Measurements from ENCODE around the gene SND1.

Gene SND1

DNA sequence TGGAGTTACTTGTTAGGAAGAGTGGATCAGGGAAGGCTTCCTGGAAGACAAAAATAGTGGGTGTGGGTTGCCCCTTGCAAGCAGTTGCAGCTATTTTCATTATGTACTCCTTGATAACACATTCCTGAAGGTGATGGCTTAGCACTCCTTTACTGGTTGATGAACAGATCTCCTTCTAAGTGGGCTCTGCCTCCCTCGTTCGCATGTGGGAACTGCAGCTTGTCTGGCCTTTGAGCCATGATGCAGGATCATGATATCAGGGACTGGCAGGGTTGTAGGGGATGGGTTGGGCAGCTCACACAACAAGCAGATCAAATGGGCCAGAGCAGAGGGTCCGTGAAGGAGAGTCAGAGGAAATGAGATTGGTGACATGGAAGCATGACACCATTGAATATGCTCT is 408.0 kb downstream of the SND1 start:
- ChIA-PET CTCF (interaction anchor here (1.0 to 1.2 kb wide), 2 partner anchors 9 to 15 kb away, joined by 3 read pairs; no protein-coding TSS in a partner anchor), POLR2A (no interaction called here)
- no peak for TF ChIP-seq CTCF (IDR thresholded peaks at IDR 0.05; ENCODE audit: control extremely low read depth, extremely low read depth, low read depth, missing control alignments)
- no peak for DNase-seq (ENCODE audit: extremely low spot score)

DNA sequence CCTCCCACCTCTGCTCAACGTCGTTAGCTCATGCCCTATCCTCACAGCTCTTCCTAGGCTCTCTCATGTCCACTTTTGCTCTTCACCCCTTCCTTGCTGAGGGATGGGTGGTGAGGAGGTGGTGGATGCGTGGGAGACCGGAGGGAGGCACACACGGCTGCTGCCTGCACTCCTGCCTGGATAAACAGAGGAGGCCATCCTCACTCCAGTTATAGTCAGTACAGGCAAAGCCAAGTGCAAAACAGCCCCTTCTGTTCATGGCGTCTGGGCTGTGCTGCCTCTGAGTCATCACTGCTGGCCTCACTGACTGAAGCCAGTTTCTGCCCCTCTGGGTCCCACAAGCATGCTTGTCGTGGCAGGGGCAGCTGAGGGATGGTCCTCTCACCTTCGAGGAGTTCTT is 411.1 kb downstream of the SND1 start:
- CTCF ChIA-PET = interaction anchor here (1.2 to 1.6 kb wide), 2 partner anchors 11 to 98 kb away, joined by 3 read pairs; no protein-coding TSS in a partner anchor

DNA sequence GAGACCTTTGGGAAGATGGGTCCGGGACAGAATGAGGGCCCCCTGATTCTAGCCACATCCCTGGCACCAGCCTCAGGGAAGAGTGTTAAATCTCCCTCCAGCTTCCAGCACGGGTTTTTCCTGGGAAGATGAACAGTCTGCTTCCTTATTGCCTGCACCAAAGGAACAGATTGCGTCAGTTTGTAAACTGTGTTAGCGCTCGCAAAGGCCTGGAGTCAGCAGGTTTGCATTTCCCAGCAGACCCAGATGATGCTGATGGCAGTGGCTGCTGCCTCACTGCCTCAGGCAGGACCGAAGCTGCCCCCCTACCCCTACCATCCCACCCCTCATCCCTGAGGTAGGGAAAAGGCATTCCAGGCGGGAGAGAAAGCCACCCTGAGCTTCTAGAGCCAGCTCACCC is 413.9 kb downstream of the SND1 start:
- ChIA-PET CTCF (interaction anchor here (1.2 kb wide), 1 partner anchor 14 kb away, joined by 3 read pairs; no protein-coding TSS in a partner anchor), POLR2A (no interaction called here)
- TF ChIP-seq CTCF (IDR thresholded peaks at IDR 0.05; ENCODE audit: control extremely low read depth, extremely low read depth, low read depth, missing control alignments) = no peak
- DNase-seq (ENCODE audit: extremely low spot score) = no peak

More for the DNA sequence above, 411.1 kb downstream of the SND1 start:
- TF ChIP-seq CTCF (IDR thresholded peaks at IDR 0.05; ENCODE audit: control extremely low read depth, extremely low read depth, low read depth, missing control alignments) = no peak
- POLR2A ChIA-PET = no interaction called here
- no peak for DNase-seq (ENCODE audit: extremely low spot score)

DNA sequence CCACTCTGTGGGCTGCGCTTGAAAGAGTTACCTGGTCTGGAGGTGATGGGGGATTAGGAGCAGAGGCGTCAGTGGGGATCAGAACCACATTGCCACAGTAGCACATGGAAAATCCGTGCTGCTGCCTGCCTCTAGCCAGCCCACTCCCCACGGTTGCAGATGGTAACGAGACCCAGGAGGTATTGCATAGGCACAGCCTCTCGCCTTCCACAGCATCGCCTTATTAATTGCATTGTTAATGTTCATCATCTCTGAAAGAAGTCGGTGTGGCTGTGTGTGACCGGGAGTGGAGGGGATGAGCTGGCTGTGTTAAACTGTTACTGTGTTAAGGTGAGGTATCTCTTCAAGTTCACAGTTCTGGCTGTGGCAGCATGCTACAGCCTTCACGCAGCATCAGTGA is 414.4 kb downstream of the SND1 start:
- no peak for TF ChIP-seq CTCF (IDR thresholded peaks at IDR 0.05; ENCODE audit: control extremely low read depth, extremely low read depth, low read depth, missing control alignments)
- ChIA-PET CTCF (interaction anchor here (0.8 to 1.2 kb wide), 3 partner anchors 14 to 36 kb away, joined by 3 read pairs; no protein-coding TSS in a partner anchor), POLR2A (no interaction called here)
- DNase-seq (ENCODE audit: extremely low spot score) = no peak

DNA sequence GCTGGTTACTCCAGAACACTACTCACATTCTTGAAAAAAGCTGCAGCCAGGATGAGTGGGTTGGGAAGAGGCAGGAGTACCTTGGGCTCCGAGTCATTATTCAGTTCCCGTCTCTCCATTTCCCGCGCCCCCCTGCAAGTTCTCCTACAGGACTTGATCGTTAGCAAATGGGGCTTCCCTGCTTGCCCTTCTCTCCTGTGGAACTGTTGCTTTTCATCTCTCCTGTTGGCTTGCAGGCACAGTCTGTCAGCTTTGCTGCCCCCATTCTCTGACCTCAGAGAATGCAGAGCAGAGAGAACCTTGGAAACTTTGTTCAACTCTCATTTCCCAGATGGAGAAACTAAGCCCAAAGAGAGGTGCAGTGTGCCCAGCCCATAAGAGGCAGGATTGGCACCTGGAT is 414.9 kb downstream of the SND1 start:
- ChIA-PET CTCF (interaction anchor here (0.8 to 0.9 kb wide), 2 partner anchors 18 to 36 kb away, joined by 3 read pairs; no protein-coding TSS in a partner anchor), POLR2A (no interaction called here)
- no peak for TF ChIP-seq CTCF (IDR thresholded peaks at IDR 0.05; ENCODE audit: control extremely low read depth, extremely low read depth, low read depth, missing control alignments)
- DNase-seq (ENCODE audit: extremely low spot score) = no peak

- ChIA-PET POLR2A (no interaction called here), CTCF (interaction anchor here (1.4 kb wide), 1 partner anchor 10 kb away, joined by 7 read pairs; no protein-coding TSS in a partner anchor)
- TF ChIP-seq CTCF (IDR thresholded peaks at IDR 0.05; ENCODE audit: control extremely low read depth, extremely low read depth, low read depth, missing control alignments) = no peak
- no peak for DNase-seq (ENCODE audit: extremely low spot score)
These were observed 416.0 kb downstream of the SND1 start for GRCh38 chr7:128067983-128068382.
